HepG2 (cell line): ENCODE results near the gene AGBL2. TPM values are rescaled to one million over a fixed set of nuclear protein-coding genes. Genes with fewer than 3 reads are reported as not detected.

Source experiments
- ESRRA ChIP-seq: sonication (generic); formaldehyde crosslinking; IDR thresholded peaks from 2 replicates; pipeline ENCODE4 v1.5.1; 2020; ENCODE audit warnings: mild to moderate bottlenecking, low read depth, missing genetic modification reagents
- MEIS1 ChIP-seq: sonication (generic); formaldehyde crosslinking; IDR thresholded peaks from 2 replicates; pipeline ENCODE4 v1.9.0; 2021; ENCODE audit warnings: mild to moderate bottlenecking, missing genetic modification reagents, moderate library complexity, borderline replicate concordance
- ZBTB8A ChIP-seq: sonication (generic); formaldehyde crosslinking; IDR thresholded peaks from 2 replicates; pipeline ENCODE4 v1.4.0; 2020; ENCODE audit warnings: mild to moderate bottlenecking, low read depth, missing genetic modification reagents, borderline replicate concordance
- ZHX1 ChIP-seq: sonication (generic); formaldehyde crosslinking; IDR thresholded peaks from 2 replicates; pipeline ENCODE4 v1.8.1; 2022; ENCODE audit warnings: low read depth, mild to moderate bottlenecking, missing genetic modification reagents
- ZNF318 ChIP-seq: sonication (generic); formaldehyde crosslinking; IDR thresholded peaks from 2 replicates; pipeline ENCODE4 v1.4.0; 2020; ENCODE audit warnings: mild to moderate bottlenecking, missing genetic modification reagents
- ZNF354B ChIP-seq: sonication (generic); formaldehyde crosslinking; IDR thresholded peaks from 2 replicates; pipeline ENCODE4 v1.8.0; 2022; ENCODE audit warnings: mild to moderate bottlenecking, missing genetic modification reagents
- ZNF646 ChIP-seq: sonication (generic); formaldehyde crosslinking; IDR thresholded peaks from 2 replicates; pipeline ENCODE4 v1.9.0; 2021; ENCODE audit warnings: mild to moderate bottlenecking, missing genetic modification reagents
- ZNF776 ChIP-seq: sonication (generic); formaldehyde crosslinking; IDR thresholded peaks from 2 replicates; pipeline ENCODE4 v1.4.0; 2020; ENCODE audit warnings: mild to moderate bottlenecking, missing genetic modification reagents
- polyA plus RNA-seq, 8 experiments: library from polyadenylated mRNA; depleted of rRNA in 3 of 8; stranded (reverse) in 7 of 8; unstranded in 1 of 8; fragments of >200 nt; fragmentation: Illumina TruSeq in 4 of 8; extraction: Trizol in 4 of 8; gene quantifications; 2 replicates each; pipeline versions ENCODE4 v1.2.1 to v1.2.3, GENCODE V29; 2011 to 2016; ENCODE audit warnings: low read depth in 4 of 8, missing spikeins in 1 of 8, mixed read lengths in 1 of 8; ENCODE audit not compliant: insufficient read depth in 1 of 8
- total RNA-seq, 5 experiments: library from RNA; depleted of rRNA; stranded (reverse); fragments of >200 nt; fragmentation: Illumina TruSeq; extraction: Trizol; gene quantifications; 2 replicates each; pipeline ENCODE4 v1.2.3, GENCODE V29; 2016; ENCODE audit warnings: low read depth in 1 of 5

AGBL2 gene
- total and polyA plus RNA-seq, 2 of the 13 experiments (the other 11 are each of a cell fraction or from before 2014, with no cell fraction given) = 1.6 to 5.7 TPM

- no peak for TF ChIP-seq ZHX1 (CRISPR knock-in tag)
- TF ChIP-seq ZNF776 (CRISPR knock-in tag) = no peak
- no peak for TF ChIP-seq ZNF318
- no peak for TF ChIP-seq ZNF646 (CRISPR knock-in tag)
- TF ChIP-seq ZBTB8A = no peak
- no peak for TF ChIP-seq MEIS1 (CRISPR knock-in tag)
- TF ChIP-seq ZNF354B (CRISPR knock-in tag) = no peak
- no peak for TF ChIP-seq ESRRA
These were observed 3.9 kb downstream of the AGBL2 start (continued) for GRCh38 chr11:47711225-47711624.
